ENCODE results near the gene ARHGAP4.

GRCh38 chrX:153968754-153969124 is 42.7 kb upstream of the ARHGAP4 start:
- TF ChIP-seq CTCF (conservative IDR thresholded peaks at IDR 0.05 in 1 of 2, IDR thresholded peaks at IDR 0.05 in 1 of 2; ENCODE audit: low read depth in 1 of 2, low read length in 2 of 2) = no peak
- TF ChIP-seq EZH2 (IDR thresholded peaks at IDR 0.05; ENCODE audit: low read length, missing control alignments) = no peak

Data from fibroblast of lung (primary cell).